Measurements from ENCODE around the gene IL7R. TPM values are rescaled to one million over a fixed set of nuclear protein-coding genes. Genes with fewer than 3 reads are reported as not detected.

The IL7R gene
- total and polyA plus RNA-seq, 2 donors (not counting 3 experiments of a cell fraction or from before 2014, with no cell fraction given) = 1.0 to 1.2 TPM

DNA sequence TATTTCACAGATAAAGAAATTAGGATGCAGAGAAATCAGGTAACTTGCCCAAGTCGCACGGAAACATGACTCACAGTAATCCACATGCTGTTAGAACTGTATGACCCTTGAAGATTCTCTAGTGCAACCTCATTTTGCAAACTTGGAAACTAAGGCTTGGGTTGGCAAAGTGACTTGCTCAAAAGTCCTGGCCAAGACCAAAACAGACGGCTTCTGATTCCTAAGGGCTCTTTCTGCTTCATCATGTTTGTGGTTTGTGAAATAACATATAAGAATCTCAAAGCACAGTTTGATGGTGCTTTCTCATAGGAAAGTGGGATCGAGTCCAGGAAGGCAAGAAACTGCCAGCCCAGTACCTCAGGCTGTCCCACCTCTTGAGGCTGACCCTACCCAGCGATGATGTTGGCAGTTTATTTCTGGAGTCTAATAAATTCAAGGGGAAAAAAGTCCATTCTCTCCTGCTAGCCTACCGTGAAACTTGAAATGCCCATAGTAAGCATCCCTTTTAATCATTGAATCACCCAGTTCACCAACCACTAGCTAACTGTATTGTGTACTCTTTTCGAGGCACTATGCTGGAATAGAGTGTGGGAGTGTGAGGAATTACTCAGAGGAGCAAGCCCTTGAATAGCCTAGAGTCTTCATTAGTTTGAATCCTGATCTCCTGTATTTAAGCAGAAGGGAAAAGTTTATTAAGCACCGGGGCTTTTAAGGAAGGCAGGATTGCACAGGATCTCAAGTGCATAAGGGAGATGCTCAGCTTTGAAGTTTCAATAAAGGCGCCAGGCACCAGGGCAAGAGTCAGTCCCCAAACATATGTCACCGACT, 67.6 kb downstream of the IL7R start:
- no TSS peak for BruUV-seq (replicated peaks)
- no peaks in the 10 kb centered on the region for H4K20me1 ChIP-seq (replicated peaks; ENCODE audit: control insufficient read depth, extremely low read depth, insufficient read depth, low read length)
- no peaks in the 10 kb centered on the region for H3K9me3 ChIP-seq (replicated peaks; ENCODE audit: control insufficient read depth, insufficient read depth, low read length)
- H3K36me3 ChIP-seq (ENCODE audit: control insufficient read depth in 2 of 2, extremely low read depth in 1 of 2, insufficient read depth in 2 of 2, low read length in 2 of 2) = no peaks in the 10 kb centered on the region
- ChIA-PET POLR2A (no interaction called here), CTCF (interaction anchor here (0.6 to 5.6 kb wide), 32 partner anchors 10 to 966 kb away, joined by 3 to 339 read pairs (median 5); partner anchors contain the start of genes IL7R and SPEF2)
- intact Hi-C loops (cut with micrococcal nuclease) = no loop called here
- H2AFZ ChIP-seq (ENCODE audit: low read depth, low read length) = no peak overlapping the region
- H3K27me3 ChIP-seq (ENCODE audit: control insufficient read depth in 2 of 2, insufficient read depth in 2 of 2, low read length in 2 of 2) = peaks cover 0 to 3% of the 10 kb centered on the region in 2 experiments
- no peaks in the 10 kb centered on the region for H3K9me1 ChIP-seq (replicated peaks; ENCODE audit: control insufficient read depth, extremely low read depth, insufficient read depth, low read length)
- TF ChIP-seq GATA2 (IDR thresholded peaks at IDR 0.05; ENCODE audit: insufficient read depth, insufficient read length, low read depth, low read length) (no peak), CTCF (IDR thresholded peaks at IDR 0.05; ENCODE audit: extremely low read depth in 1 of 2, insufficient read depth in 1 of 2, low read depth in 1 of 2, low read length in 2 of 2) (no peak), EZH2 (IDR thresholded peaks at IDR 0.05; ENCODE audit: borderline replicate concordance, low read depth, low read length, severe bottlenecking) (no peak), JUN (IDR thresholded peaks at IDR 0.05; ENCODE audit: borderline replicate concordance, insufficient read depth, insufficient read length, low read depth) (no peak), FOS (IDR thresholded peaks at IDR 0.05; ENCODE audit: borderline replicate concordance, insufficient read depth, low read length) (no peak), MYC (IDR thresholded peaks at IDR 0.05; ENCODE audit: low read depth, low read length) (no peak), POLR2A (IDR thresholded peaks at IDR 0.05; ENCODE audit: low read depth, low read length) (no peak), POLR2AphosphoS5 (IDR thresholded peaks at IDR 0.05; ENCODE audit: insufficient read depth, low read depth, low read length) (no peak), MAX (IDR thresholded peaks at IDR 0.05; ENCODE audit: insufficient read depth, insufficient read length) (no peak)
- FAIRE-seq (no peak), DNase-seq (ENCODE audit: low read depth, low spot score) (no peak)
- H3K9ac ChIP-seq (replicated peaks; ENCODE audit: extremely low read depth, insufficient read depth, low read length) = no peak overlapping the region
- dilution Hi-C loops (cut with MboI; ENCODE audit: extremely low pct_ligation_motif_present, low sequenced_read_pairs) = no loop called here
- H3K79me2 ChIP-seq (ENCODE audit: control insufficient read depth, insufficient read depth, low read length) = no peaks in the 10 kb centered on the region
- H3K4me3 ChIP-seq (replicated peaks in 1 of 3; ENCODE audit: insufficient read depth in 1 of 3, low read depth in 1 of 3, low read length in 3 of 3) = no peak overlapping the region
- no peaks in the 10 kb centered on the region for H3K4me1 ChIP-seq (ENCODE audit: control insufficient read depth, extremely low read depth, insufficient read depth, low read length)
- H3K4me2 ChIP-seq (ENCODE audit: insufficient read depth, low read length) = no peak overlapping the region
- no peak overlapping the region for H3K27ac ChIP-seq (ENCODE audit: insufficient read depth, low read depth, low read length)

All from endothelial cell of umbilical vein (primary cell).